CD4-positive, alpha-beta T cell treated with Interleukin-15 for 4 hours (primary cell): ENCODE measurements around the gene CD28.
"Not testable (repeated sequence)": the region's sequence is repeated elsewhere in the genome, so short reads cannot be mapped to it uniquely, and the experiment has no call there.

ENCODE experiments used
- DNase-seq: peaks from one replicate; pipeline ENCODE4 v3.0.0-alpha.2; 2020; ENCODE audit warnings: low spot score

CD28 gene

GRCh38 chr2:203687165-203687564 is 19.3 kb upstream of the CD28 start:
- DNase-seq = no peak

GRCh38 chr2:203688798-203689197 is 17.6 kb upstream of the CD28 start:
- no peak for DNase-seq

DNA sequence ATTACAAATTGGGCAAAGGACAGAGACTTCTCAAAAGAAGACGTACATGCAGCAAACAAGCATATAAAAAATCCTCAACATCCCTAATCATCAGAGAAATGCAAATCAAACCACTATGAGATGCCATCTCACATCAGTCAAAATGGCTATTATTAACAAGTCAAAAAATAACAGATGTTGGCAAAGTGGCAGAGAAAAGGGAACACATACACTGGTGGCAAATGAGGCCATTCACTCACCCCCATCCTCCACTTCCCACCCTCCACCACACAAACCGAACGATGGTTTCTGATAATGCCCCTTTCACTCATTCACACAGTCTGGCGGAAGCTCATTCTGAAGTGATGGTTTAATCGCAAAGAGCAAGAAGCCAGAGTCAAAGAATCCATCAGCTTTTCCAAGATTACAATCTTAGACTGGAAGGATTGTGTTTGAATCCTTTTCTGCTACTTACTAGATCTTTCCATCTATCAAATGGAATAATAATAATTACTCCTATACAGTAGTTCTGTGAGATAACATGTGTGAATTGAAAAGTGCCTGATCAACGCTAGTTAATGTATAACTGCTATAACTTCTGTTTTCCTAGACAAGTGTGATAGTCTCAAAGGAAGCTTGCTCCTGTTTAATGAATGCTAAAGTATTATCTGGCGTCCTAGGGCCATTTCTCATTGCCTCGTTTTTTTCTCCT is 16.9 kb upstream of the CD28 start:
- no peak for DNase-seq

DNA sequence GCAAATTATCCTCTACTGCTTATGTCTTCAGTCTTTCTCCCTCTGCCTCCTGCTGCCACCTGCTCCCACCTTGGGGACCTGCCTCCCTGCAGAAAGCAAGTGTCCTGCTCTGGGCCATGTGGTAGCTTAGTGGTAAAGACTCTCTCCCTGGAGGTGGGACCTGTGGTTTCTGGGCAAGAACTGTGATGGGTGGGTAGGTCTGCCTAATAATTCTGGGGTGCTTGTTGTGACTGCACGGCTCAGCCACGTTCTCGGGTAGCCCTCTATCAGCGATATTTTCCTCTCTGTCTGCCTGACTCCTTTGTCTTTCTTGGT is 16.4 kb upstream of the CD28 start:
- DNase-seq = no peak

GRCh38 chr2:203690441-203691047 is 15.9 kb upstream of the CD28 start:
- DNase-seq = no peak

GRCh38 chr2:203691149-203691548 is 15.3 kb upstream of the CD28 start:
- DNase-seq = no peak

GRCh38 chr2:203692031-203692710 is 14.3 kb upstream of the CD28 start:
- DNase-seq = no peak

GRCh38 chr2:203693242-203693879 is 13.1 kb upstream of the CD28 start:
- DNase-seq = no peak

DNA sequence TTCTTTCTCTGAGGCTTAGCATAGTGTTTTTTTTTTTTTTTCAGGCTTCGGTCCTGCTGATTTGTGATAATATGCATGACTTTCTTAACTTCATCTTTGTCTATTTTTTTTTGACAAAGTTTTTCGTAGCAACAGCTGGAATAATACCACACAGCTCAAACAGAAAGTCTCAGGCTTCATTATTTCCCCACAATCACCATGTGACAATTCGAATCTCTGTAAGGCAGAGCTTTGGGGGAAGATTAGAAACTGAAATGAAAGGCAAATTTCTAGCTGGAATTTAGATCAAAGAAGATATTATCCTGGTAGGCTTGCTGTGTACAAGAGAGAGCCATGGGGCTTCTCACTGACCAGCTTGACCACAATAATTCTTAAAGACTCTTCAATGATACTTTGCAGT is 12.2 kb upstream of the CD28 start:
- no peak for DNase-seq

- DNase-seq = no peak
Observed at GRCh38 chr2:203697190-203697589, 9.2 kb upstream of the CD28 start.

- DNase-seq = not testable (repeated sequence)
Observed at GRCh38 chr2:203697763-203698162, 8.7 kb upstream of the CD28 start.

DNA sequence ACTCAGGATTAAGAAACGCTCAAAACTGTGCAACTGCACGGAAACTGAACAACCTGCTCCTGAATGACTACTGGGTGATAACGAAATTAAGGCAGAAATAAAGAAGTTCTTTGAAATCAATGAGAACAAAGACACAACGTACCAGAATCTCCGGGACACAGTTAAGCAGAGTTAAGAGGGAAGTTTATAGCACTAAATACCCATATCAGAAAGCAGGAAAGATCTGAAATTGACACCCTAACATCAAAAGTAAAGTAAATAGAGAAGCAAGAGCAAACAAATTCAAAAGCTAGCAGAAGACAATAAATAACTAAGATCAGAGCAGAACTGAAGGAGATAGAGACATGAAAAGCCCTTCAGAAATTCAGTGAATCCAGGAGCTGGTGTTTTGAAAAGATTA is 8.0 kb upstream of the CD28 start:
- not testable (repeated sequence) for DNase-seq

- DNase-seq = no peak
Observed at GRCh38 chr2:203704430-203704829, 2.0 kb upstream of the CD28 start.

DNA sequence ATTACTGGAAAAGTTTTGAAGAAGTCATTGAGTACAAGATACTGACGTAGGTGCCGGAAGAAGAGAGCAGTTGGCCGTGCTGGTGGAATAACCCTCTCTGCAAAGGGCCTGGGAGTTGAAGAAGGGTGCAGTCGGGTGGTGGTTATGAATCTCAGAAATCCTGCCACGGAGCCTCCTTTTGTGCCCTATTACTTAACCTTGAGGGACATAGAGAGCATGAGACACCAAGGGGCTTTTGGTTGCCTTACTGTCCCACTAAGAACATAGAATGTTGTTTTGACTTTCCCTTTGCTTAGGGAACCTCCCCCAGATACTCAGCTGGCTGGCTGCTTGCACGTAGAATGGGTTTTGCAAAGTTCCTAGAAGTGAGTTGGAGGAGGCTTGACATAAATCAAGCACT is 1.3 kb upstream of the CD28 start:
- peak; percentile 62 for DNase-seq

DNA sequence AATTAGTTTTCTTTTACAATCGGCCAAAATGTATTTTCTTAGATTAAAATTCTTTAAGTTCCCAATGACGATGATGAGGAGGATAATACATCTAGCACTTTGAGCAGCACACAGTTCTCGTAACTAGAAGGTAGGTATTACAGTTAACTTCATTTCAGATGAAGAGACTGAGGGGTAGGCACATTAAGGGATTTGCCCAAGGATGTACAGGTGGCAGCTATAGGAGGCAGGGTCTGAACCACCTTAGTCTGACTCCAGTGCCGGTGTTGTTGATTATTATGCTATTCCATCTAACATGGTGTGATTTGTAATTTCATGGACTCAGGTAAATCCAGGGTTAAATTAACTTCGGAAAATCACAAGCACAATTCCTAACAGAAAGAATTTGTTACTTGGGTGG is 1.1 kb downstream of the CD28 start:
- no peak for DNase-seq

- no peak for DNase-seq
Observed at GRCh38 chr2:203708846-203709396, 2.5 kb downstream of the CD28 start.

DNA sequence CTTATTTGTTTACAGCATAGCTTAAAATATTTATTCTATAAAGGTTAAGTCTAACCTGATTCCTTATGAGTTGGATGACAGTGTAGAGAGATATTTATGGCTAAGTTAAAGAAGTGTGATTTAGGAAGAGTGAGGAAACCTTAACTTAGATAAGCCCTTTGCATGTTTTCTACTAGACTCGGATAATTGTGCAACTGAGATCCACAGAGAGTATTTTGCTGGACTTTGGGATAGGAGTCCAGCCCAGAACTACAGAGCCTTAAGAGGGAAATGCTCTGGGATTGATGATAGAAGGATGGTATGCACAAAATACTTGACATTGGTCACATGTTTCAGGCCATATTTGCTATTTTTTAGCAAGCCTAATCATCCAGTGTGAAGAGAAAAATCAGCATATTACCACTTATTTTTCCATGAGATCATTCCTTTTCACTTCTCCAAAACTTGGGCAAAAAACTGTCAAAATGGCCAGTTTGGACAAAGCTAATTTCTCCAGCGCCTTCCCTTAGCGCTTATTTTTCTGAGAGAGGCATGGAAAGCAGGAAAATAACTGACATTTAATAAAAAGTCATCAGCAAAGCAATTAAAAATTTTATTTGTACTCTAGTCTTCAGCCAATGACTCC is 3.1 kb downstream of the CD28 start:
- no peak for DNase-seq

DNA sequence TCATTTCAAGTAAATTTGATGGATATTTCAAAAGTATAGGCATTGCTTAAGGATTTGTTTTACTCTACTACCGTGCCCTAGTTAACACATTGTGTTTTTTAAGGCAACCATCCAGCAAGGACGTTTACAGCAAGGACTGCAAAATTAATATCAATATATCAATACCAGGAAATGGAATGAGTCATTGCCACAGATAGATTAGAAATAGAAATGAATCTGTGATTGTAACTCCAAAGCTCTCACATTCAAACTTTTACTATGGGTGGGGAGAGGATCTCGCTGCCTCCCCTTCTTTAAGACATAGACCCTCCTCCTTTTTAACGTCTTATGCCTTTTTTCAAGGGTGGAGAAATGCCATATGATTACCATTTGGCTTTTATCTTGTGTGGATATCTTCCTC is 3.8 kb downstream of the CD28 start:
- DNase-seq = peak; percentile 42

DNA sequence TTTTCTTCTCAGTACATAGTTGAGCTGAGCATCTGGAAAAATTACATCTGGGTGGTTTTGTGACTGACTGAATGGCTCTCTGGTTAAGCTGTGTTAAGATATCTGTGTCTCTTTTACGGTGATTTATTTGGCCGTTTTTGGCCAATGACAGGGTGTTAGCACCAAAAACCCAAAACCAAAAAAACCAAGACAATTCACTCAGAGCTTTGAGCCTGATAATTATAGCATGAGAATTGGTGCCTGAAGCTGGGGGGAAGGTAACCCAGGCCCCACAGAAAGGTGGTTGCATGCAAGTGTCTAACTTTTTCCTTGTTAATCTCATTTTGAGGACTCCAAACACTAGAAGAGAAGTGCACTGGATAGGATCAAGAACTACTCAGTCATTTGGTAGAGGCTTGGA is 4.5 kb downstream of the CD28 start:
- DNase-seq = no peak

- peak; percentile 64 for DNase-seq
Observed at GRCh38 chr2:203711399-203711798, 5.0 kb downstream of the CD28 start.

- no peak for DNase-seq
Observed at GRCh38 chr2:203713381-203713780, 6.9 kb downstream of the CD28 start.

GRCh38 chr2:203714112-203714511 is 7.7 kb downstream of the CD28 start:
- no peak for DNase-seq
